ENCODE measurements around the gene KDM1B. TPM values are rescaled to one million over a fixed set of nuclear protein-coding genes. Genes with fewer than 3 reads are reported as not detected.

Gene KDM1B
- total and polyA plus RNA-seq, 9 of the 15 experiments (the other 6 are each of a cell fraction or from before 2014, with no cell fraction given) = 1.4 to 58.9 (median 36.3) TPM

DNA sequence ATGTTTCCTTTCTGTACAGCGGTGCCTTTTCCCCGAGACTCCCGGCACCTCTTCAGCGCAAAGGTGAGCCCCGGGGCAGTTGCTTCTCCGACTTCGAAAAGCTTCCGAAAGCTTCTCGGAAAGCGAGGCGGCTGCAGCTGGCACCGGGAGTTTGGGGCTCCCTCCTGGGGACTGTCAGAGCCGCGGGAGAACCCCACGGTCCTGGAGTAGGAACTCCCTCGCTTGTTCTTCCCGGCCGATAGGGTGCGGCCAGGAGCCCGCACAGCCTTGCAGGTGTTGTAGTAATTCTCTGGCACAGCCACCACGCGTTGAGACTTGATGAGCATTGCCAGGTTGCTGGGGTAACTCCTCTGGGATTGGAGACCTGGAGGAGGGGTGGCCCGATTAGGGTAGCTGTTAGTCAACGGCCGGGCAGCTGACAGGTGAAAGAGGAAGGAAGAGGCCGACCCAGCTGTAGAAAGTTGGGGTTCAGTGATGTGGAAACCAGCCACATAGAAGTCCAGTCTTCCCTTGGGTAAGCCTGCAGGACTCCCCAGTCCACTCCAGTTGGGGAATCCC lies 721 bp downstream of the KDM1B start (continued):
- TF ChIP-seq SMAD4 (CRISPR knock-in tag; conservative IDR thresholded peaks at IDR 0.05) (no peak), SMARCC2 (IDR thresholded peaks at IDR 0.05; ENCODE audit: low read depth) (no peak), ZFP36 (IDR thresholded peaks at IDR 0.05; ENCODE audit: low read depth, low read length, partially characterized antibody) (no peak), MCM5 (IDR thresholded peaks at IDR 0.05; ENCODE audit: low read depth) (no peak), CEBPG (CRISPR knock-in tag; IDR thresholded peaks at IDR 0.05) (no peak), CEBPG (tag; conservative IDR thresholded peaks at IDR 0.05 in 1 of 2, IDR thresholded peaks at IDR 0.05 in 1 of 2) (no peak), CBX1 (IDR thresholded peaks at IDR 0.05; ENCODE audit: low read depth) (0 out of 2 replicates have a peak, but pooled peaks have one; percentile 25), POLR2AphosphoS2 (IDR thresholded peaks at IDR 0.05; ENCODE audit: low read length) (no peak), ZBTB8A (IDR thresholded peaks at IDR 0.05; ENCODE audit: partially characterized antibody) (no peak), CREM (IDR thresholded peaks at IDR 0.05; ENCODE audit: low read depth) (peak; percentile 40), ZKSCAN1 (IDR thresholded peaks at IDR 0.05; ENCODE audit: low read depth, low read length) (no peak), CBFA2T3 (IDR thresholded peaks at IDR 0.05) (no peak), MTA1 (IDR thresholded peaks at IDR 0.05; ENCODE audit: borderline replicate concordance) (no peak), FUS (optimal IDR thresholded peaks at IDR 0.05; ENCODE audit: low read depth, low read length) (no peak), NCOA6 (IDR thresholded peaks at IDR 0.05) (no peak), ZNF644 (tag; IDR thresholded peaks at IDR 0.05; ENCODE audit: low read depth) (no peak), MYNN (IDR thresholded peaks at IDR 0.05) (no peak), MYNN (CRISPR knock-in tag; IDR thresholded peaks at IDR 0.05) (no peak), MYBL2 (IDR thresholded peaks at IDR 0.05; ENCODE audit: low read depth) (no peak), MYBL2 (CRISPR knock-in tag; IDR thresholded peaks at IDR 0.05; ENCODE audit: borderline replicate concordance) (no peak), XRCC4 (IDR thresholded peaks at IDR 0.05; ENCODE audit: extremely low read depth, insufficient read depth, insufficient read length) (no peak), ZNF444 (CRISPR knock-in tag; IDR thresholded peaks at IDR 0.05) (no peak), PCBP2 (IDR thresholded peaks at IDR 0.05; ENCODE audit: low read depth, low read length, poor library complexity, severe bottlenecking) (no peak), FOXA1 (IDR thresholded peaks at IDR 0.05; ENCODE audit: borderline replicate concordance) (no peak), MBD2 (IDR thresholded peaks at IDR 0.05; ENCODE audit: borderline replicate concordance, low read depth) (no peak)
- TF ChIP-seq, protein P1, sequence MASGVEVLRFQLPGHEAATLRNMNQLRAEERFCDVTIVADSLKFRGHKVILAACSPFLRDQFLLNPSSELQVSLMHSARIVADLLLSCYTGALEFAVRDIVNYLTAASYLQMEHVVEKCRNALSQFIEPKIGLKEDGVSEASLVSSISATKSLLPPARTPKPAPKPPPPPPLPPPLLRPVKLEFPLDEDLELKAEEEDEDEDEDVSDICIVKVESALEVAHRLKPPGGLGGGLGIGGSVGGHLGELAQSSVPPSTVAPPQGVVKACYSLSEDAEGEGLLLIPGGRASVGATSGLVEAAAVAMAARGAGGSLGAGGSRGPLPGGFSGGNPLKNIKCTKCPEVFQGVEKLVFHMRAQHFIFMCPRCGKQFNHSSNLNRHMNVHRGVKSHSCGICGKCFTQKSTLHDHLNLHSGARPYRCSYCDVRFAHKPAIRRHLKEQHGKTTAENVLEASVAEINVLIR (CRISPR knock-in tag; IDR thresholded peaks at IDR 0.05) = no peak
- TF ChIP-seq, protein P2, sequence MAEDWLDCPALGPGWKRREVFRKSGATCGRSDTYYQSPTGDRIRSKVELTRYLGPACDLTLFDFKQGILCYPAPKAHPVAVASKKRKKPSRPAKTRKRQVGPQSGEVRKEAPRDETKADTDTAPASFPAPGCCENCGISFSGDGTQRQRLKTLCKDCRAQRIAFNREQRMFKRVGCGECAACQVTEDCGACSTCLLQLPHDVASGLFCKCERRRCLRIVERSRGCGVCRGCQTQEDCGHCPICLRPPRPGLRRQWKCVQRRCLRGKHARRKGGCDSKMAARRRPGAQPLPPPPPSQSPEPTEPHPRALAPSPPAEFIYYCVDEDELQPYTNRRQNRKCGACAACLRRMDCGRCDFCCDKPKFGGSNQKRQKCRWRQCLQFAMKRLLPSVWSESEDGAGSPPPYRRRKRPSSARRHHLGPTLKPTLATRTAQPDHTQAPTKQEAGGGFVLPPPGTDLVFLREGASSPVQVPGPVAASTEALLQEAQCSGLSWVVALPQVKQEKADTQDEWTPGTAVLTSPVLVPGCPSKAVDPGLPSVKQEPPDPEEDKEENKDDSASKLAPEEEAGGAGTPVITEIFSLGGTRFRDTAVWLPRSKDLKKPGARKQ (CRISPR knock-in tag; IDR thresholded peaks at IDR 0.05) = no peak
- TF ChIP-seq, protein P3, sequence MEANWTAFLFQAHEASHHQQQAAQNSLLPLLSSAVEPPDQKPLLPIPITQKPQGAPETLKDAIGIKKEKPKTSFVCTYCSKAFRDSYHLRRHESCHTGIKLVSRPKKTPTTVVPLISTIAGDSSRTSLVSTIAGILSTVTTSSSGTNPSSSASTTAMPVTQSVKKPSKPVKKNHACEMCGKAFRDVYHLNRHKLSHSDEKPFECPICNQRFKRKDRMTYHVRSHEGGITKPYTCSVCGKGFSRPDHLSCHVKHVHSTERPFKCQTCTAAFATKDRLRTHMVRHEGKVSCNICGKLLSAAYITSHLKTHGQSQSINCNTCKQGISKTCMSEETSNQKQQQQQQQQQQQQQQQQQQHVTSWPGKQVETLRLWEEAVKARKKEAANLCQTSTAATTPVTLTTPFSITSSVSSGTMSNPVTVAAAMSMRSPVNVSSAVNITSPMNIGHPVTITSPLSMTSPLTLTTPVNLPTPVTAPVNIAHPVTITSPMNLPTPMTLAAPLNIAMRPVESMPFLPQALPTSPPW (CRISPR knock-in tag; IDR thresholded peaks at IDR 0.05) = no peak

All from K562 (cell line).